ENCODE data around the gene SEC23B. TPM values are rescaled to one million over a fixed set of nuclear protein-coding genes. Genes with fewer than 3 reads are reported as not detected.
A peak's percentile ranks its signal among the peaks of the same experiment; 100 is the strongest.

Gene SEC23B
- total and polyA plus RNA-seq, 2 of the 13 experiments (the other 11 are each of a cell fraction or from before 2014, with no cell fraction given), result 114 to 120 TPM

GRCh38 chr20:18496740-18497592, 10.8 kb upstream of the SEC23B start, which contains the start of gene RBBP9 (continued):
- peak; percentile 94 for TF ChIP-seq ZNF687 (CRISPR knock-in tag; IDR thresholded peaks at IDR 0.05)
- no peak for TF ChIP-seq RARA (CRISPR knock-in tag; IDR thresholded peaks at IDR 0.05)
- no peak for TF ChIP-seq PLRG1 (conservative IDR thresholded peaks at IDR 0.05)
- peak; percentile 16; the same call in 1 of the 2 replicates for TF ChIP-seq ZSCAN5A (CRISPR knock-in tag; IDR thresholded peaks at IDR 0.05; ENCODE audit: borderline replicate concordance)
- no peak for TF ChIP-seq ZNF569 (CRISPR knock-in tag; IDR thresholded peaks at IDR 0.05; ENCODE audit: borderline replicate concordance)
- no peak for TF ChIP-seq ZNF512 (CRISPR knock-in tag; IDR thresholded peaks at IDR 0.05)
- TF ChIP-seq NR2F1 (CRISPR knock-in tag; IDR thresholded peaks at IDR 0.05), result no peak
- TF ChIP-seq TEAD2 (CRISPR knock-in tag; IDR thresholded peaks at IDR 0.05), result no peak
- TF ChIP-seq AFF4 (CRISPR knock-in tag; IDR thresholded peaks at IDR 0.05), result no peak
- no peak; the same call in 1 of the 2 replicates for TF ChIP-seq ZNF124 (CRISPR knock-in tag; IDR thresholded peaks at IDR 0.05)
- TF ChIP-seq ZBTB10 (CRISPR knock-in tag; IDR thresholded peaks at IDR 0.05; ENCODE audit: borderline replicate concordance), result peak; percentile 78; the same call in 1 of the 2 replicates
- peak; percentile 96 for TF ChIP-seq SALL1 (CRISPR knock-in tag; IDR thresholded peaks at IDR 0.05)
- TF ChIP-seq NFIC (IDR thresholded peaks at IDR 0.05; ENCODE audit: low read length), result no peak
- peak; percentile 63; the same call in 1 of the 2 replicates for TF ChIP-seq BCL6 (CRISPR knock-in tag; IDR thresholded peaks at IDR 0.05)
